Activated CD8-positive, alpha-beta memory T cell treated with anti-CD3 and anti-CD28 coated beads, Interleukin-2, amount 50 U/mL, for 1 hour (primary cell): ENCODE data around the gene DMRT1.
"Not testable (repeated sequence)": the region's sequence is repeated elsewhere in the genome, so short reads cannot be mapped to it uniquely, and the experiment has no call there.

Experiments used
- DNase-seq: peaks from one replicate; pipeline ENCODE4 v3.0.0-alpha.2; 2020; ENCODE audit errors: extremely low read depth

DMRT1 gene

DNA sequence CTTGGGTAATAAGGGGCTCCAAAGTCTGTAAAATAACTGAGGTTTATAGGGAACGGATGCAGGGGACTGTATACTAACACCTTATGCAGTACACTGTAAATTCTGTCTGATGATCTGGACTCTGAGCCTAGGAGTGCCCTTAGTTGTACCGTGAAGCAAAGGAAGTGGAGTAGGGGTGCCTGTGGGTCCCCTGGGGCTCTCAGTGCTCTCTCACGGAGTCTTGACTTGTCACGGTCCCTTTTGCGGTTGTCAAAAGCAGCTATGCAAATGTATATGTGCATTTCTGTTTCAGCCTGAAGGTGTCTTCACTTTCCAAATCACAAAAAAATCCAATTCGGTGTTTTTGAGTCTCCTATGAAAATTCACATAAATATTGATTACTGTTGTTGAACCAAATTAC, 17.8 kb downstream of the DMRT1 start:
- DNase-seq = no peak

DNA sequence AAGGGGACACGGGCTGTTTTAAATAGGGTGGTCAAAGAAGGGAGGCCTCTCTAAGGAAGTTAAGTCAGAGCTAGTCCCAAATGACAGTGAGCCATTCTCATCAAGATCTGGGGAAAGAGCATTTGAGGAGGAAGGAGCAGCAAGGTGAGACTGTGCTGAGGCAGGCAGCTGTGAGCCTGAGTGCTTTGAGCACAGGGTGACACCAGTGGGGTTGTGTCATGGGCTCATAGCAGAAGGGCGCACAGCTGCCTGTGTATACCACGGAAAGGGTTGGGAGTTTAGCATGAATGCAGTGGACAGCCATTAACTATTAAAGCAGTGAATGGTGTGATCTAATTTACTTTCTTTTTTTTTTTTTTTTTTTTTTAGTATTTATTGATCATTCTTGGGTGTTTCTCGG, 19.2 kb downstream of the DMRT1 start:
- no peak for DNase-seq

DNA sequence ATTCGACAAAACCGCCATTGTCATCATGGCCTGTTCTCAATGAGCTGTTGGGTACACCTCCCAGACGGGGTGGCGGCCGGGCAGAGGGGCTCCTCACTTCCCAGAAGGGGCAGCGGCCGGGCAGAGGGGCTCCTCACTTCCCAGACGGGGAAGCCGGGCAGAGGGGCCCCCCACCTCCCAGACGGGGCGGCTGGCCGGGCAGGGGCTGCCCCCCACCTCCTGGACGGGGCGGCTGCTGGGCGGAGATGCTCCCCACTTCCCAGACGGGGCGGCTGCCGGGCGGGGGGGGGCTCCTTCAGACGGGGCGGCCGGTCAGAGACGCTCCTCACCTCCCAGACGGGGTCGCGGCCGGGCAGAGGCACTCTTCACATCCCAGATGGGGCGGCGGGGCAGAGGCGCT, 20.0 kb downstream of the DMRT1 start:
- not testable (repeated sequence) for DNase-seq

- no peak for DNase-seq
Measured at GRCh38 chr9:875119-875962, 33.8 kb downstream of the DMRT1 start.

DNA sequence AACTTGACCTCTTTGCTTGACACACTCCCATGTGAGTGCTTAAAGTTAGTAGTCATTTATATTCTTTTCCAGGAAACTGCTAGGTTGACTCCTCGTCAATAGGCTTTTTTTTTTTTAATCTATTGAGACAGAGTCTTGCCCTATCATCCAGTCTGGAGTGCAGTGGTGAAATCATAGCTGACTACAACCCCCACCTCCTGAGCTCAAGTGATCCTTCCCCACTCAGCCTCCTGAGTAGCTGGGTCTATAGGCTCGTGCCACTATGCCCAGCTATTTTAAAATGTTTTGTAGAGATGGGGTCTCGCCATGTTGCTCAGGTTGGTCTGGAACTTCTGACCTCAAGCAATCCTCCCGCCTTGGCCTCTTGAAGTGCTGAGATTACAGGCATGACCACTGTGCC, 34.9 kb downstream of the DMRT1 start:
- no peak for DNase-seq

- DNase-seq = no peak
Measured at GRCh38 chr9:878239-878638, 36.7 kb downstream of the DMRT1 start.

DNA sequence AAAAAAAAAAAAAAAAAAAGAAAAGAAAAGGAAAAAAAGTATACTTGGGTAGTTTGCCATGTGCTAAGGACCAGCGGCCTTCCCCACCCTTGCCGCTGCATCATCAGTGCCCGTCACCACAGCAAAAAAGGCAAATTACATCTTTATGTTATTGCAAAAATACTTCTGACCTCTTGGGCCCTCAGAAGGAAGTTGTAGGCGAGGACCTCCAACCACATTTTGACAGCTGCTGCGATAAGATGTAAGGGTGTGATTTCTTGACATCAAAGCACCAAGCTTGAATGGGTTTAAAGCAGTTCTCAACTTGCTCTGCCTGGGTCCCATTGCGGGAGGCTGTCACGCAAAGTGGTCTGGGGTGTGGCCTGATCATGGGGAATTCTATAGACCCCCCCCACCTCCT, 39.2 kb downstream of the DMRT1 start:
- no peak for DNase-seq

DNA sequence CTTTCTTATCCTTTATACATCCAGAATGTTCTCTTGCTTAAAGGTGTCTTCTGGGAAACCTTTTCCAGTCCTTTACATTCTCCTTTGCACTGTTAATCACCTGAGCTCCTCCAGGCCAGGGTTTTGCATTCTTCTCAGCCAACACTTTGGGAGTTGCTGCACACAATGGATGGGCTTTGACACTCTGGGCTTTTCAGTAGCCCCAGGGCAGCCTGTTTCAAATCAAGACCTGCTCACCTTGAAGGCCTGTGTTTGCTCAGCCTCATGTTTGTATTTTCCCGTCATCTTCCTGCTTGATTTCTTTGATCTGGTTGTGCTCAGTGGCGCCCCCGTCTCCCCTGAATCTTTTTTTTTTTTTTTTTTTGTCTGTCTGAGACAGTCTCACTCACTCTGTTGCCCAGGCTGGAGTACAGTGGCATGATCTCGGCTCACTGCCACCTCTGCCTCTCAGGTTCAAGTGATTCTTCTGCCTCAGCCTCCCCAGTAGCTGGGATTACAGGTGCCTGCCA, 41.0 kb downstream of the DMRT1 start:
- no peak for DNase-seq

DNA sequence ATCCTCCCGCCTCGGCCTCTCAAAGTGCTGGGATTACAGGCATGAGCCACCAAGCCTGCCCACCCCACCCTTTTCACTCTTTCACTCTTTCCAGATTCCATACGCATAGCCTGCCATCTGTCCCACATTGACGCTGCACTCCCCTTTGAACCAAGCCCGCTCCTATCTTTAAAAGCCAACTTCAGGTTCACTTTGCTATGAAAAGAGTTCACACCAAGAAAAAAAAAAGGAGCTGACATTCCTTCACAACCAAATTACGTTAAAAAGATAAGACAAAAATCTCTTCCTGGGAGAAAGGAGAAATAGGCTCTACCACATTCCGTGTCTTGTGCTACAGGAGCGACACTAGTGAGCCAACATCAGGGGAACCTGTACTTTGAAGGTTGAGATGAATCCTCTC, 41.5 kb downstream of the DMRT1 start:
- DNase-seq = no peak

DNA sequence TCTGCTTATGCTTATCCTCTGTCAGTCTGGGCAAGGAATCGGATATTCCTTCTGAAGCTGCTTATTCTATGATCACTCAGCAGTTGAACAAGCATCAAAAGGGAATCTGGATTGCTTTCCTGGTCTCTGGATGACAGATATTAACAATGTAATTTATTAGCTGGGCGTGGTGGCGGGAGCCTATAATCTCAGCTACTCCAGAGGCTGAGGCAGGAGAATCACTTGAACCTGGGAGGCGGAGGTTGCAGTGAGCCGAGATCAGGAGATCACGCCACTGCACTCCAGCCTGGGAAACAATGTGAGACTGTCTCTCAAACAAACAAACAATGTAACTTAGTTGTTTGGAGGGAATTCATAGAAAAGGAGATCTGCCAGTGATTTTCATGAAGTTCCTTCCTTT, 45.4 kb downstream of the DMRT1 start:
- no peak for DNase-seq

DNA sequence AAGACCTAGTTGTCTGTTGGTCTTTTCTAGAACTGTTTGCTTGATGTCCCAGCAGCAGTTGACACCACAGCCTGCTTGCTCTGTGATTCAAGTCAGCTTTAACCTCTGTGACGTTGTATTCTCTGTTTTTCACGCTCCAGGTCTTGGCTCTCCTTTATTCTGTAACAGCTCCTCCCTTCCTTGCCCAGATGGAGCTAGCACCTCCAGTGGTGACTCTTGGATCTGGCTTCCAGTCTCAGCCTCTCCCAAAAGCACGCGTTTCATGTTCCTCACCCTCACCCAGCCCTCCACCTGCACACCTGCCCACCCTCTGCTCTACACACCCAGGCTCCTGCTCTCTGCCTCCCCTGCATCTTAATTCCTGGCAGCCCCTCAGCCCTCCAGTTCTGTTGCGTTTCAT, 50.6 kb downstream of the DMRT1 start:
- no peak for DNase-seq

- no peak for DNase-seq
Measured at GRCh38 chr9:893115-893514, 51.6 kb downstream of the DMRT1 start.

DNA sequence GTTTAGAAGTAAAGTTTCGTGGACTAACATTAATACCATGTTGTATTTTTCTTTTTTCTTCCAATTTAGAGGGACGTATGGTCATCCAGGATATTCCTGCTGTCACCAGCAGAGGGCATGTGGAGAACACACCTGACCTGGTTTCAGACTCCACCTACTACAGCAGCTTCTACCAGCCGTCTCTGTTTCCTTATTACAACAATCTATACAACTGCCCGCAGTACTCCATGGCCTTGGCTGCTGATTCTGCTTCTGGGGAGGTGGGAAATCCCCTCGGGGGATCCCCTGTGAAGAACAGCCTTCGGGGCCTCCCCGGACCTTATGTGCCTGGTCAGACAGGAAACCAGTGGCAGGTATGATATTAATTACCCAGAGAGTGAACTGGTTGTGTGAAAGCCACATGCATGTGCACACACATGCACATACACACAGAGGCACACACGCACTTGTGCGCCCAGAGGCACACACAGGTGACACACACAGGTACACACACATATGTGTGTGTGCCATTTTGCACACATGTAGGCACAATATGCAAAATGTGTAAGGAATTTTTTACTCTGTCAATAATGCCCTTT, 52.4 kb downstream of the DMRT1 start:
- DNase-seq = no peak

DNA sequence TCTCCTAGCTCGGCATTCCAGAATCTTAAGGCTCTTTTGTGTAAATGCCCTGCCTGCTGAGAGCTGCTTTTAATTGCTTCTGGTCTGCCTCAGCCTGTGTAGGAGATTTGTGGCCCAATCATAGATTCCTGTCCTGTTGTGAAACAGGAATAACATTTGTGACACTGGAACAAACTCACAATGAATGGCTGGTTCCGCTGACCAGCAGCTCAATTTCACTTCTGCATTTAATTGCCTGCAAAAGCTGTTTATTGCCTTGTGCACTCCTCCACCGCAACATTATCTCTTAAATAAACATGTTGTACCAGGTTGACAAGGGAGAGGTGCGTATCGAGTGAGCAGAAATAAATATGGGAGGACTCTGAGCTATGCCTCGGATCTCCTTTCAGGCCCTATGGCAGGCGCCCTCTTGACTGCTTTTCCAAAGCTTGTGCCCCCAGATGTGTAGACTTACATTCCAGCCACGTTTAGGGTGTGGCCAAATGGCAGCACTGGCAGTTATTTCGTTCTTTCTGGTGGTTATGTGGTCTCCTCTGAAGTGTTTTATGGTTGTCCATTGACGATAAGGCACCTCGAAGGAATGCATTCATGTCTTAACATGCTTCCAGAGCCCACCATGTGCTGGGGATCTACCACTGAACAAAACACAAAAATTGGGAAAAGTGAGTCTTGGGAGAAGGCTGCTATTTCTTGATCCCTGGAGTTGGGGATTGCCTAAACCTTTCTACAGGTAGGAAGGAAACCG, 58.1 kb downstream of the DMRT1 start:
- DNase-seq = no peak

- no peak for DNase-seq
Measured at GRCh38 chr9:903886-904285, 62.4 kb downstream of the DMRT1 start.

GRCh38 chr9:905906-906305, 64.4 kb downstream of the DMRT1 start:
- no peak for DNase-seq

DNA sequence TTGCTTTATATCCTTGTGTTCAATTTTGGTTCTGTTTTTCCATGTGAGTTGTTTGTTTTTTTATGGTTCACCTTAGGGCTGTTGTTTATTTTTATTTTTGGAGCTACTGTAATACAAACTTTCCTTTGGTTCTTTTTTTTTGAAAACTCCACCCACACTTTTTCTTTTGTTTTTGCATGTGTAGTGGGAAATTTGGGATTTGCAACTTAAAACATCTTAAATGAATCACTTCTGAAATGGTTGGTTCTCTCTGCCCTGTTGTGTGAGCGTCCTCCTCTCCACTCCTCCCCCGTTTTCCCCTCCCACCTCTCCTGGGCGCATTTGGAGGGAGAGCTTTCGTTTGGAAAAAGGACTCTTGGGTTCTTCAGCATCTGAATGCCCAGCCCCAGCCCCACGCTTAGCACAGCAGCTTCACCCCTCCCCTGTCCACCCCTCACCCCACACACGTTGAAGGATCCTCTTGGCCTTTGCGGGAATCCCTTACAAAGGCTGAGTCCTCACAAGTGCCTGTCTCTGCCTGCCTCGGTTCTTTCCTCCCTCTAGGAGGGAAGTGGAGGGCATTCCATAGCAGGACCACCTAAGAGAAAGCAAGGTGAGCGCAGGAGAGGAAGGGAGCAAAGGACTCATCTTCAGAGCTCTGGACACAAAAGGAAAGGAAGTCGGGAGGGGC, 67.2 kb downstream of the DMRT1 start:
- no peak for DNase-seq

GRCh38 chr9:911005-911404, 69.5 kb downstream of the DMRT1 start:
- DNase-seq = no peak

DNA sequence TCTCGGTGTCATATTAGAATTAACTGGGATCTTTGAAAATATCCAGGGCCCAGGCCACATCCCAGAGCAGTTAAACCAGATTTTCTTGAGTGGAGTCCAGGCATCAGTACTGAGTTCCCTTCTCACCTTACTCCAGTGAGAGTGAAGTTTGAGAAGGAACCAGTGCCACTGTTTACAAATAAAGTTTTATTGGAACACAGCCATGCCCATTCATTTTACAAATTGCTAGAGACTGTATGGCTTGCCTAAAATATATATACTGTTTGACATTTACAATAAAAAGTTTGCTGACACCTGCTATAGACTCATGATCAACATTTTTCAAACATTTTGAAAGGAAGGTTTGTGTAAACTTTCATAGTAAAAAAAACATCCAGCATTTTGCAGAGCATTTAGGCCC, 71.3 kb downstream of the DMRT1 start:
- DNase-seq = no peak

- DNase-seq = not testable (repeated sequence)
Measured at GRCh38 chr9:913526-913925, 72.0 kb downstream of the DMRT1 start.

DNA sequence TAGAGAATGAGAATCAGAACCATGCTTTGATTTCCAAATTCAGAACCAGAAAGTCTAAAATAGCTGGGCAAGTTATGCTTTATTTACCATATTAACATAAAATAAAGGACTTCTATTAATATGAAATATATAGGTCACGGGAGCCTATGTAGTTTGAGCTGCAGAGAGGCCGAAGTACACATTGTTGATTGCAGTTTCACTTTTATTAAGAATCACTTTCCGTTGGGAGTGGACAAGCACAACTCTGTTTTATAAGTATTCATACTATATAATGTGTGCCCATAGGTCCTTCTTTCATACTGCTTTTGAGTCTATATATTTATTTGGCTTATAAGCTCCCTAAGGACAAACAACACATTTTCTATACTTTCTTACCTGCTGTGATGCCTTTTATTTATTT, 76.2 kb downstream of the DMRT1 start:
- DNase-seq = no peak

- DNase-seq = no peak
Measured at GRCh38 chr9:920927-921326, 79.4 kb downstream of the DMRT1 start.
